Progenitor cell of endocrine pancreas (in vitro differentiated cells): Measurements from ENCODE around the gene SIAH2. TPM values are rescaled to one million over a fixed set of nuclear protein-coding genes. Genes with fewer than 3 reads are reported as not detected.

Experiments
- DNase-seq: peaks from one replicate; pipeline ENCODE4 v3.0.0; 2021; ENCODE audit warnings: low spot score; ENCODE audit not compliant: unreplicated experiment
- H3K27ac Mint-ChIP-seq: 2 replicates; pipeline ENCODE4 v1.8.0; 2021; ENCODE audit warnings: mild to moderate bottlenecking, moderate library complexity, mixed read lengths
- H3K27me3 Mint-ChIP-seq: 2 replicates; pipeline ENCODE4 v1.8.0; 2021; ENCODE audit warnings: mixed read lengths
- H3K36me3 Mint-ChIP-seq: 2 replicates; pipeline ENCODE4 v1.8.0; 2022; ENCODE audit warnings: mixed read lengths; ENCODE audit not compliant: insufficient read depth
- H3K4me1 Mint-ChIP-seq: 2 replicates; pipeline ENCODE4 v1.8.0; 2021; ENCODE audit warnings: low read depth, mixed read lengths
- H3K4me3 Mint-ChIP-seq: 2 replicates; pipeline ENCODE4 v1.8.0; 2021; ENCODE audit warnings: low read depth, mild to moderate bottlenecking, moderate library complexity, mixed read lengths
- H3K9me3 Mint-ChIP-seq: 2 replicates; pipeline ENCODE4 v1.8.0; 2021; ENCODE audit warnings: low read depth, mixed read lengths
- total RNA-seq: library from RNA; stranded (reverse); gene quantifications from 2 replicates; pipeline ENCODE4 v1.2.1, GENCODE V29; 2021
- TF ChIP-seq, protein P1 (sequence below): fragments of 200-600 bp; sonication (generic); IDR thresholded peaks from one replicate; pipeline ENCODE4 v1.5.0; 2021; ENCODE audit warnings: antibody characterized with exemption, mild to moderate bottlenecking; ENCODE audit not compliant: unreplicated experiment

The SIAH2 gene
- total RNA-seq, 1 donor from 2014 or later: 17.9 TPM

DNA sequence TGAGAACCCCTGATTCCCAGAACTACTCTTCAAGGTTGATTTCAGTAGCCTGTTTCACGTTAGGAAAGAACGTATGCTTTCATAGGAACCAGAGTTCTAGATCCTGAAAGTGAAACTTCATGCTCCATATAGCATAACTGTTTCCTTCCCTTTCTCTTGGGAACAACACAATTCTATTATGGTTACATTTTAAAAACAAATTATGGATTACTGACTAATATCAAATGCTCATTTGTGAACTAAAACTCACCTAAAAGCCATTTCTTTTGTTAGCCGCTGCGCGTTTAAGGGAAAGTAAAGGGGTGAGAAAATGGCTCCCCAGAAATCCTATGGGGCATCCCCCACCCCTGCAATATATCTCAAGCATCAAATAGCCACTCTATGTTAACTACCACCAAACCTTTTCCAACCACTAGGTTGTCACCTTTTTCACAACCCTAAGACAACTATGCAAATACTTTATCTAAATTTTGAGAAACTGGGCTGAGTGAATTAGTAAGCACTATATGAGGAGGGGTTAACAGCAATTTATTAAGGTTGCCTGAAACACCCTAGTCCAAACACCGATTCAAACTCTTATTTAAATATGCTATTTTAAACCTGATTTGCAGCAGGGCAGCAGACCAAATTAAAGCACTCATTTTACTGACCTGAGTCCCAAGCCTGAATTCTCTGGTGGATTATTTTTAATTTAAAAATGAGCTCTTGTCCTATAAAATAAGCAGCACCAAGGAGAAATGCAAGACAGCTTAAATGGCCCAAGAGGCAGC, 2.4 kb downstream of the SIAH2 start:
- DNase-seq: no peak
- no peak overlapping the region for H3K27ac Mint-ChIP-seq
- no peaks in the 10 kb centered on the region for H3K9me3 Mint-ChIP-seq
- peaks cover 26% of the 10 kb centered on the region for H3K4me1 Mint-ChIP-seq
- peaks cover 5% of the 10 kb centered on the region for H3K36me3 Mint-ChIP-seq
- H3K4me3 Mint-ChIP-seq: peak overlapping the region; percentile 94
- peaks cover 4% of the 10 kb centered on the region for H3K27me3 Mint-ChIP-seq
- TF ChIP-seq, protein P1, sequence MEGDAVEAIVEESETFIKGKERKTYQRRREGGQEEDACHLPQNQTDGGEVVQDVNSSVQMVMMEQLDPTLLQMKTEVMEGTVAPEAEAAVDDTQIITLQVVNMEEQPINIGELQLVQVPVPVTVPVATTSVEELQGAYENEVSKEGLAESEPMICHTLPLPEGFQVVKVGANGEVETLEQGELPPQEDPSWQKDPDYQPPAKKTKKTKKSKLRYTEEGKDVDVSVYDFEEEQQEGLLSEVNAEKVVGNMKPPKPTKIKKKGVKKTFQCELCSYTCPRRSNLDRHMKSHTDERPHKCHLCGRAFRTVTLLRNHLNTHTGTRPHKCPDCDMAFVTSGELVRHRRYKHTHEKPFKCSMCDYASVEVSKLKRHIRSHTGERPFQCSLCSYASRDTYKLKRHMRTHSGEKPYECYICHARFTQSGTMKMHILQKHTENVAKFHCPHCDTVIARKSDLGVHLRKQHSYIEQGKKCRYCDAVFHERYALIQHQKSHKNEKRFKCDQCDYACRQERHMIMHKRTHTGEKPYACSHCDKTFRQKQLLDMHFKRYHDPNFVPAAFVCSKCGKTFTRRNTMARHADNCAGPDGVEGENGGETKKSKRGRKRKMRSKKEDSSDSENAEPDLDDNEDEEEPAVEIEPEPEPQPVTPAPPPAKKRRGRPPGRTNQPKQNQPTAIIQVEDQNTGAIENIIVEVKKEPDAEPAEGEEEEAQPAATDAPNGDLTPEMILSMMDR: no peak

DNA sequence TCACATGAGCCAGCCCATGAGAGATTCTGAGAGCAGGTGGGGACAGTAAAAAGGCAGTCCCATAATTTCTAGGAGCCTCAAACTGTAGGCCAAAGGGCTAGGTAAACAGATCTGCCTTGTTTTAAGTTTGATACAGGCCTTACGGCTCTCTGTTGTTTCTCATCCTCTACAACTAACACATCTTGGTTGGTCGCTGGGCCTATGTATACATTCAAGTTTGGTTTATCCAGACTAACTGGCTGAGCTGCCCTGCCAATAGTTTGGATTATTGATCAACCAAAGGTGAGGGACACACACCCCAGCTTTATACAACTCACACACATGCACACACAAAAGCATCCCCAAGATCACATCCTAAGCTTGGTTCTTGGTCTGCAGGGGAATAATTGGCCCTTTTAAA, 3.0 kb downstream of the SIAH2 start:
- Mint-ChIP-seq H3K36me3 (peaks cover 5% of the 10 kb centered on the region), H3K9me3 (no peaks in the 10 kb centered on the region), H3K27me3 (peaks cover 4% of the 10 kb centered on the region), H3K4me1 (peaks cover 26% of the 10 kb centered on the region), H3K4me3 (no peak overlapping the region), H3K27ac (no peak overlapping the region)
- TF ChIP-seq, protein P1: no peak
- no peak for DNase-seq

GRCh38 chr3:150759319-150759718, 3.6 kb downstream of the SIAH2 start:
- H3K27ac Mint-ChIP-seq: no peak overlapping the region
- DNase-seq: no peak
- TF ChIP-seq, protein P1: no peak
- H3K4me3 Mint-ChIP-seq: no peak overlapping the region
- peaks cover 5% of the 10 kb centered on the region for H3K36me3 Mint-ChIP-seq
- no peaks in the 10 kb centered on the region for H3K27me3 Mint-ChIP-seq
- peaks cover 24% of the 10 kb centered on the region for H3K4me1 Mint-ChIP-seq
- no peaks in the 10 kb centered on the region for H3K9me3 Mint-ChIP-seq

DNA sequence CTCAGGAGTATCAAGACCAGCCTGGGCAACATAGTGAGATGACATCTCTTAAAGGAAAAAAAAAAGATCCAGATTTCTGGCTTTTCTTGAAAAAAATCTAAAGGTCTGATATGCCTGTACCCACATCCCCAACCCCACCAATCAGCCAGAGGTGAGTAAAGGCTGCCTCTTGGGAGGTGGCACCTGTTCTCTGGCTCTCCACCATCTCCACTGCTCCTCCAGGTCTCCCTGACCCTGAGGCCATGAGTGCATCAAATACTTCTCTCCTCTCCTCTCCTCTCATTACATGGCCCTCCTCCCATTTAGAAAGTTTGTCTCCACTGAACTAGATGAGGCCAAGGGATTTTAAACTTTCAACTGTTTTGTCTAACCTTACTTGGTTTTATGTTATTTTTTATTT, 5.2 kb downstream of the SIAH2 start:
- Mint-ChIP-seq H3K27me3 (no peaks in the 10 kb centered on the region), H3K9me3 (no peaks in the 10 kb centered on the region), H3K4me1 (peaks cover 22% of the 10 kb centered on the region), H3K4me3 (no peak overlapping the region), H3K27ac (no peak overlapping the region), H3K36me3 (peaks cover 7% of the 10 kb centered on the region)
- no peak for DNase-seq
- TF ChIP-seq, protein P1: no peak

DNA sequence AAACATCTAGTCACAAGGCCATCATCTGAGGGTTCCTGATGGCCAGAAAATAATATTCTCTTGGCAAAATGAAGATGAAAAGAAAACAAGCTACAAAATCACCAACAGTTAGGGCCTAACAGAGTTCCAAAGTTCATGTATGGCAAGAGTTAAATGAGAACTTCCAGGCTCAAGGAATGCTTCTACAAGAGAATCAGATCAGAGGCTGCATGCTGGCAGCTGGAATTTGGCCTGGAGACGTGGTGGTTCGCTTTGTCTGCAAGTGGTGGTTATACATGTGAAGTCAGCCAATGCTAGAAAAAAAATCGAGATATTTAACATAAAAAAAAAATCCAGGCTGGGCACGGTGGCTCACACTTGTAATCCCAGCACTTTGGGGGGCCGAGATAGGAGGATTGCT, 5.6 kb downstream of the SIAH2 start:
- peaks cover 9% of the 10 kb centered on the region for H3K36me3 Mint-ChIP-seq
- H3K27me3 Mint-ChIP-seq: no peaks in the 10 kb centered on the region
- H3K4me1 Mint-ChIP-seq: peaks cover 25% of the 10 kb centered on the region
- no peak overlapping the region for H3K4me3 Mint-ChIP-seq
- no peak overlapping the region for H3K27ac Mint-ChIP-seq
- TF ChIP-seq, protein P1: no peak
- H3K9me3 Mint-ChIP-seq: no peaks in the 10 kb centered on the region
- no peak for DNase-seq
